Measurements from ENCODE around the gene CACFD1.

Gene CACFD1

GRCh38 chr9:133485531-133486260 is 25.9 kb downstream of the CACFD1 start:
- no peak for DNase-seq

GRCh38 chr9:133487331-133487725 is 27.6 kb downstream of the CACFD1 start:
- no peak for DNase-seq

- no peak for DNase-seq
Measured at GRCh38 chr9:133488686-133489252, 29.0 kb downstream of the CACFD1 start.

GRCh38 chr9:133489253-133490190 is 29.7 kb downstream of the CACFD1 start:
- no peak for DNase-seq

- no peak for DNase-seq
Measured at GRCh38 chr9:133490201-133490681, 30.5 kb downstream of the CACFD1 start.

- DNase-seq: no peak
Measured at GRCh38 chr9:133490865-133491655, 31.3 kb downstream of the CACFD1 start.

GRCh38 chr9:133491656-133491925 is 31.8 kb downstream of the CACFD1 start:
- no peak for DNase-seq

- no peak for DNase-seq
Measured at GRCh38 chr9:133492061-133493021, 32.6 kb downstream of the CACFD1 start.

GRCh38 chr9:133493428-133493827 is 33.6 kb downstream of the CACFD1 start:
- DNase-seq: no peak

GRCh38 chr9:133493845-133494540 is 34.2 kb downstream of the CACFD1 start:
- no peak for DNase-seq

GRCh38 chr9:133494636-133495326 is 35.0 kb downstream of the CACFD1 start:
- no peak for DNase-seq

GRCh38 chr9:133495327-133496293 is 35.8 kb downstream of the CACFD1 start:
- DNase-seq: no peak

- DNase-seq: no peak
Measured at GRCh38 chr9:133496861-133497842, 37.4 kb downstream of the CACFD1 start.

- no peak for DNase-seq
Measured at GRCh38 chr9:133499132-133499891, 39.5 kb downstream of the CACFD1 start.

- no peak for DNase-seq
Measured at GRCh38 chr9:133499892-133500270, 40.1 kb downstream of the CACFD1 start.

GRCh38 chr9:133502112-133502511 is 42.3 kb downstream of the CACFD1 start:
- no peak for DNase-seq

- peak; percentile 18 for DNase-seq
Measured at GRCh38 chr9:133505186-133505830, 45.5 kb downstream of the CACFD1 start.
